GM13976 (cell line): ENCODE data around the gene MRPS2.
"Not testable (repeated sequence)": the region's sequence is repeated elsewhere in the genome, so short reads cannot be mapped to it uniquely, and the experiment has no call there.

Experiments used
- DNase-seq: peaks from one replicate; pipeline ENCODE4 v3.0.0; 2012; ENCODE audit warnings: low spot score
- CTCF ChIP-seq: IDR thresholded peaks from 2 replicates; pipeline ENCODE4 v1.5.1; 2012; ENCODE audit warnings: borderline replicate concordance, mild to moderate bottlenecking; ENCODE audit not compliant: insufficient read depth; ENCODE audit errors: extremely low read depth, missing control alignments, control extremely low read depth
- in situ Hi-C: fragments of 300-500 bp; cut with MboI; formaldehyde crosslinking; loops from one replicate; pipeline ENCODE4 v1.12.0; 2022; ENCODE audit warnings: low sequenced_read_pairs, mixed read lengths, inconsistent platforms; ENCODE audit not compliant: unreplicated experiment

The MRPS2 gene

GRCh38 chr9:135530146-135530545 is 29.7 kb downstream of the MRPS2 start:
- DNase-seq: no peak
- in situ Hi-C loops: no loop called here
- no peak for TF ChIP-seq CTCF

DNA sequence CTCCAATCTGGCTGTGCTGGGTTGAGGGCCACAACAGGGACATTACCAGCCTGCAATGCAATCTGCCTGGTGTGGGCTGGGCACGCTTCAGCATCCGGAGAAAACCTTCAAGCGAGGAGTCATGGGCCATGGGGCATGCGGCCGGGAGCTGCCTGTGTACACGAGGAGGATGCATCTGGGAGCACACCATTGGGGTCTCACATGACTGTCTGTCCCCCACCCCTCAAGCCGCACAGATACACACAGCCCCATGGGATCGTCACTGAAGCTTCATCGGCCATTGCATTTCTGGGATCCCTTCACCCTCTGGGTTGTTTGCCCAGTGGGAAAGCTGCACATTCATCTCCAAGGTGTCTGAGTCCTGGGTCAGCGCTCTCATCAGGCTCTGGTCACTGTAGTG is 30.6 kb downstream of the MRPS2 start:
- no peak for TF ChIP-seq CTCF
- in situ Hi-C loops: no loop called here
- DNase-seq: no peak

DNA sequence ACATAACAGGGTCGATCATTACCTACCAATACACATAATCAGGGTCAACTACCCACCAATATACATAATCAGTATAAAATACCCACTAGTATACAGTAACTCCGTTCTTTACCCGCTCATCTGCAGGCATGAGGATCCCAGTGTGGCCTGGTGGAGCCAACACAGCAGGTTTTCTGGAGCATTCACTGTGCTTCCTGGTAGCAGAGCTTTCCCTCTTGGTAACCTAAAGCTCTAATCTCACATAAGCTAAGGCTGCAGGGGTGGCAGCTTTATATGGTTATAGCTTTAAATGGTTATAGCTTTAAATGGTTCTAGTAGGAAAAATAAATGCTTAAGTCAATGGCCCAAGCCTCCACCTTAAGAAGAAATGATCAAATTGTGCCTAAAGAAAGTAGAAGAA is 32.6 kb downstream of the MRPS2 start:
- TF ChIP-seq CTCF: no peak
- no peak for DNase-seq
- in situ Hi-C loops: no loop called here

DNA sequence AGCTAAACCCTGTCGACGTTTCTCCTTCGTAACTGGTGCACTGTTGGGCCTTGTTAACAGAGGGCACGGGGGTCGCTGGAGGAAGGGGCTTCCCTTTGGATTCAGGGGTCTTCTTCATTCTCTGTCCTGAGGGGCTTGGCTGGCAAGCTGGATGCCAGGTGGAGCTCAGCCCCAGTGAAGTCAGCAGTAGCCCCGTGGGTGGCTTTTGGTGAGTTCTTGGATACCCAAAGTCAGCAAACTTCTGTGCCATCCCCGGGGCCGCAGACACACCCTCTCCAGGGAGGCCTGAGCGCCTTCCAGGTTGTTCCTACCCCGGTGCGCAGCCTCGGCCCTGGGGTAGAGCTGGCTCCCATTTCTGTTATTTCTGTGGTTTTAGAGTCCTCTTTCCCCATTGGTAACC is 33.2 kb downstream of the MRPS2 start:
- no peak for DNase-seq
- TF ChIP-seq CTCF: no peak
- in situ Hi-C loops: no loop called here

DNA sequence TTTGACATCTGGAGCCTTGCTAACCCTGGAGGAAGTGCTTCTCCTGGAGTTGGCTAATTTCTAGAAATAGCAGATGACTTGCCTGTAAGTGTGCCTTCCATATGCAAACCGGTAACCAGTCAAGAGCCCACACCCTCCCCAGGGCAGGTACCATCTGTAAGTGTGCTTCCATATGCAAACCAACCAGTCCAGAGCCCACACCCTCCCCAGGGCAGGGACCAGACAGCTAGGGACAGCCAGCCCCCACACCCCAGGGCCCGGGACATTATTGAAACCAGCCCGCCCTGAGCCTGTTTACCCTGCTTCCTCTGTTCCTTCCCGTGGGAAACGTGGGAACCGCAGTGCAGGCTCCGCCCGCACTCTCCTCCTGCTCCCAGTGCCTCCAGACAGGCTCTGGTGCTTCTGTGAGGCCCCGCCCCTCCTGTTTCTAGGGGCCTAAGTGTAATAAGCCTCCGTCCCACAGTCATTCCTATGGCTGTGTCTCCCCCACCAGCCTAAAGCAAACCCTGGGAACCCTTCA is 33.8 kb downstream of the MRPS2 start:
- DNase-seq, in situ Hi-C loops: not testable (repeated sequence)

- in situ Hi-C loops, DNase-seq: not testable (repeated sequence)
Measured at GRCh38 chr9:135534826-135535225, 34.3 kb downstream of the MRPS2 start.

DNA sequence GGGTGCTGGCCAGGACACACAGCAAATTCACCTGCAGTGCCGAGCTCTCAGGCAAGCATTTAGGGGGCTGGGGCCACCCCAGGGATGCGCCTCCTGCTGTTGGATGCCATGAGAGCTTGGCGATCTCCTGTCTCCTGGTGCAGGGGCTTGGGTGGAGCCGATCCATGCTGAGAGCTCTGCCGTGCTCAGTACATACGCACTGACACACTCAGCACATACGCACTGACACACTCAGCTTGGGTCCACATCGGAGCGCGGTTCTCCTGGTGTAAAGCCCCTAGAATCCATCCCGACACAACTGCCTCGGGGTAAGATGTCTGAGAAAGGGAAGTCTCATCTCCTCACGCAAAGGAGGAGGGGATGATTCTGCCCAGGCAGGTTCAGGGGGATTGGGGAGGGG is 35.1 kb downstream of the MRPS2 start:
- in situ Hi-C loops, DNase-seq: not testable (repeated sequence)

GRCh38 chr9:135536216-135536615 is 35.7 kb downstream of the MRPS2 start:
- DNase-seq: no peak
- TF ChIP-seq CTCF: no peak
- in situ Hi-C loops: no loop called here

DNA sequence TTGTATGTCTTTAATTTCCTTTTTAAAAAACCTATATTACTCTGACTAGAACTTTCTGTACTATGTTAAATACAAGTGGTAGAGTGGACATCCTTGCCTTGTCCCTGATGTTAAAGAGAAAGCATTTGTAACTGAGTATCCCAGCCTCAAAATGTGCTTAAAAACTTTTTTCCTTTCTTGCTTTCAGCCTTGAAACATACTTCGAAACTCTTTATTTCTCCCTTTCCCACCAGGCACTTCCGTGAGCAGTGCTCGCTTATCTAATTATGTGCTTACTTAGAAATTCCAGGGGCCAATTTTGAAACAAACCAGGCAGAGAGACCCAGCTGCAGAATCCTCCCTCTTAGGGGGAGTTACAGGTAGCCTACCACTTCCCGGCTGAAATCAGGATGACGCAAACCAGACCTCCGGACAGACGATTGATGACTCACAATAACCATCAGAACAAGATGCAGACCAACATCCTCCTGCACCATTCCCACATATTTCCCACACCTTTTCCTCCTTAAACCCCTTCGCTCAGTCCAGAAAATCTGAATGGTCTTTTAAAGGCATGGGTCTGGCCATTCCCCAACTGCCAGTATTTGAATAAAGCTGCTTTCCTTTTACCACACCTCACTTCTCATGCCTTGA is 42.9 kb downstream of the MRPS2 start:
- in situ Hi-C loops, DNase-seq: not testable (repeated sequence)
